C4-2B (cell line): ENCODE results near the gene SLC24A4.
A peak's percentile ranks its signal among the peaks of the same experiment; 100 is the strongest.

ENCODE experiments used
- H3K27ac ChIP-seq: fragments of 450-650 bp; 2 replicates; pipeline ENCODE4 v1.5.1; 2017
- ZFX ChIP-seq: fragments of 450-650 bp; IDR thresholded peaks from 2 replicates; pipeline ENCODE4 v1.6.1; 2017
- TF ChIP-seq, protein P1 (sequence below): fragments of 450-650 bp; conservative IDR thresholded peaks from 2 replicates; pipeline ENCODE4 v1.5.1; 2017; ENCODE audit warnings: mild to moderate bottlenecking

Gene SLC24A4

DNA sequence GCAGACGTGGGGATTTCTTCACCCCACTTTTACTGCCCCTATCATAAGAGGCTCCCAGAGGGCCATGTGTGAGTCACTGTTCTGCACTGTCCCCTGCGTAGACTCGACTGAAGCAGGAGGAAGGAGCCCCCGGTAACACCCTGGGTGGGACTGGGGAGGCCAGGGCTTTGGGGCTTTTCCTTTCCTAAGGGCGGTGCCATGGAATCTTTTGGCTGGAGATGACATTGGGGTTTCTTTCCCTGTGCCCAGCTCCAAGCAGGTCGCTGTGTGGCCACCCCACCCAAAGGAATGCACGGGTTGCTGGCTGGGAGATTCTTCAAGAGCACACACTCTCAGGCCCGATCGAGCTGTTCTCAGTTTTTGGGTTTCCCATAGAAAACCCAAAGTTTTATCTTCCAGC lies 128.3 kb downstream of the SLC24A4 start:
- no peak for TF ChIP-seq ZFX
- TF ChIP-seq, protein P1, sequence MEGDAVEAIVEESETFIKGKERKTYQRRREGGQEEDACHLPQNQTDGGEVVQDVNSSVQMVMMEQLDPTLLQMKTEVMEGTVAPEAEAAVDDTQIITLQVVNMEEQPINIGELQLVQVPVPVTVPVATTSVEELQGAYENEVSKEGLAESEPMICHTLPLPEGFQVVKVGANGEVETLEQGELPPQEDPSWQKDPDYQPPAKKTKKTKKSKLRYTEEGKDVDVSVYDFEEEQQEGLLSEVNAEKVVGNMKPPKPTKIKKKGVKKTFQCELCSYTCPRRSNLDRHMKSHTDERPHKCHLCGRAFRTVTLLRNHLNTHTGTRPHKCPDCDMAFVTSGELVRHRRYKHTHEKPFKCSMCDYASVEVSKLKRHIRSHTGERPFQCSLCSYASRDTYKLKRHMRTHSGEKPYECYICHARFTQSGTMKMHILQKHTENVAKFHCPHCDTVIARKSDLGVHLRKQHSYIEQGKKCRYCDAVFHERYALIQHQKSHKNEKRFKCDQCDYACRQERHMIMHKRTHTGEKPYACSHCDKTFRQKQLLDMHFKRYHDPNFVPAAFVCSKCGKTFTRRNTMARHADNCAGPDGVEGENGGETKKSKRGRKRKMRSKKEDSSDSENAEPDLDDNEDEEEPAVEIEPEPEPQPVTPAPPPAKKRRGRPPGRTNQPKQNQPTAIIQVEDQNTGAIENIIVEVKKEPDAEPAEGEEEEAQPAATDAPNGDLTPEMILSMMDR, result no peak
- H3K27ac ChIP-seq, result no peak overlapping the region

DNA sequence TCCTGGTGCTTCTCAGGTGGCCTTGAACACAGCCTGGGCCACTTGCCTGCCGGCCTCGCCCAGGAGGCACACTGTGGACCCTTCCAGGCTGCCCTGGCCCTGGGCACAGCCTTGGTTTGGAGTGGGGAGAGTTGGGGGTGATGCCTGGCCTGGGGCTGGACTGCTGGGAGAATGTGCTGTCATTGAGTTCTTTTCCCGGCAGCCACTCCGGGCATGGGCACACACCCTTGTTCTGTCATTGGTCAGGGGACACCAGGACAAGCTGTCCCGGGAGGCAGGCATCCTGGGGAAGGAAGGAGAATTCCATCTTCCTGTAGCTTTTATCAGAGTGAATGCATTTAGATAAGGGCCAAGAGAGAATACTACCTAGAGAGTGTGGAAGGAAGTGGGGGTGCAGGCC lies 128.8 kb downstream of the SLC24A4 start:
- TF ChIP-seq, protein P1, result no peak
- no peak for TF ChIP-seq ZFX
- no peak overlapping the region for H3K27ac ChIP-seq

DNA sequence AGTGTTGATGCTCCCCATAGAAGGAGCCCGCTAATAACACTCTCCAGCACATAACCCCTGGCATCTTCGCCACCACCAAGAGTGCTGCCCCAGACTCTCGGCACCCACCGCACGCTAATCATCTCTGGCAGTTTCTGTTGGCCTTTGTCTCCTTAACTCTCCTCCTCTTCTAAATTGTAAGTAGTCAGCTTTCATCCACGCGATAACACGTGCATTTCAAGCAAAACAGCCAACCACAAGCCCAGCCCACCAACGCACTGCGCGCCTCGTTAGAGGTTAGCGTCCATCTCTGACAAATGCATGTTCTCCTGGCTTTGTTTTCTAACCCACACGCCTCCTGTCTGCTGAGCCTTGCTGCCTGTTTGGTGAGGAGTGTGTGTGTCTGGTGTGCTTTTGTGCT lies 129.5 kb downstream of the SLC24A4 start:
- TF ChIP-seq ZFX, result no peak
- TF ChIP-seq, protein P1, result no peak
- no peak overlapping the region for H3K27ac ChIP-seq

DNA sequence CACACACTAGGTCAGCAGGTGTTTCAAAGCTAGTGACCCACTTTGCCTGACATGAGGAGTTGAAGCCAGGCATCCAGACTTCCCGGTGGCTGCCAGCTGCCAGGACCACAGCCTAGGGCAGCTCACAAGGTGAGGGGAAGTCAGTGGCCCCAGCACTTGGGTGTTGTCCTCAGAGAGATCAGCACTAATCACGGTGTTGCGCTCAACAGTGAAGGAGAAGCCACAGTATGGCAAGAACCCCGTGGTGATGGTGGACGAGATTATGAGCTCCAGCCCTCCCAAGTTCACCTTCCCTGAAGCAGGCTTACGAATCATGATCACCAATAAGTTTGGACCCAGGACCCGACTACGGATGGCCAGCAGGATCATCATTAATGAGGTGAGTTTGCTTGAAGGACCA lies 130.7 kb downstream of the SLC24A4 start:
- TF ChIP-seq, protein P1, result no peak
- TF ChIP-seq ZFX, result no peak

DNA sequence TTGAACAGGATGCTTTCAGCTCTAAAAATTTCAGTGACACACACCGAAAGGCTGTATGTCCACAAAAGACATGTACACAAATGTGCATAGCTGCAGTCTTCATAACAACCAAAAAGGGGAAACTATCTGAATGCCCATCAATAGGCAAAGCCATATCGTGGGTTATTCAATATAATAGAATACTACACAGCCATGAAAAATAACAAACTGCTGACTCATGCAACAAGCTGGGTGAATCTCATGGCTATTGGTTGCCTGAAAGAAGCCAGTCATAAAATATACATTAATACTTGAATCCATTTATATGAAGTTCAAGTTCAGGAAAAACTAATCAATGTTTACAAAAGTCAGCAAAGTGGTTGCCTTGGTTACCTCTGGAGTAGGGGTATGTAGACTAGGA lies 132.3 kb downstream of the SLC24A4 start:
- H3K27ac ChIP-seq, result no peak overlapping the region
- TF ChIP-seq ZFX, result no peak
- TF ChIP-seq, protein P1, result no peak

More for the DNA sequence above, 130.7 kb downstream of the SLC24A4 start:
- no peak overlapping the region for H3K27ac ChIP-seq

DNA sequence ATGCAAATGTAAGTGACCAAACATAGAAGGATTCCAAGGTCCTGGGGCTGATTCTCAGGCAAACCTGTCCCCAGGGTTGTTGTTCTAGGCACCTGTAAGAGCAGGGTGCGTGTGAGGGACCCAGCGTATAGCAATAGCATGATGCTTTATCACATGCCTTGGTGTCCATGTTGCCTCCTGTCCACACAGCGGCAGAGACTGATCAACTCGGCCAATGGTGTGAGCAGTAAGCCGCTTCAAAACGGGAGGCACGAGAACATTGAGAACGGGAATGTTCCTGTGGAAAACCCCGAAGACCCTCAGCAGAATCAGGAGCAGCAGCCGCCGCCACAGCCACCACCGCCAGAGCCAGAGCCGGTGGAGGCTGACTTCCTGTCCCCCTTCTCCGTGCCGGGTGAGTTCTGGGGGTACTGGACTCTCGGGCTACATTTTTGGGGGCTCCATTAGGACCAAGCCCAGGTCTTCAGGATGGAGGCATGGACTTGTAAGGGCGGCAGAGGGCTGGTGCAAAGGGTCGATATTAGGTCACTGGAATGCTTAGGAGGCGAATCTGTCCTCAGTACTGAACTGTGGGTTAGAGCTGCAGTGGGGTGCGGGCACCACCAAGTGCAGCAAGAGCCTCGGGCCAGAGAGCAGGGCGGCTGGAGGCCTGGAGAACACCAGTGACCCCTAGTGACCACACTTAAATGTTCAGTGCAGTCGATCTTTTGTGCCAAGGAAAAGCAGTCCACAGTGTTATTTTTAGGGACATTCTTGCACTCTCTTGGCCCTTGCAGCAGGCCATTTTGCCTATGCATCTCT lies 133.4 kb downstream of the SLC24A4 start:
- no peak overlapping the region for H3K27ac ChIP-seq
- TF ChIP-seq, protein P1, result peak; percentile 86
- TF ChIP-seq ZFX, result no peak

DNA sequence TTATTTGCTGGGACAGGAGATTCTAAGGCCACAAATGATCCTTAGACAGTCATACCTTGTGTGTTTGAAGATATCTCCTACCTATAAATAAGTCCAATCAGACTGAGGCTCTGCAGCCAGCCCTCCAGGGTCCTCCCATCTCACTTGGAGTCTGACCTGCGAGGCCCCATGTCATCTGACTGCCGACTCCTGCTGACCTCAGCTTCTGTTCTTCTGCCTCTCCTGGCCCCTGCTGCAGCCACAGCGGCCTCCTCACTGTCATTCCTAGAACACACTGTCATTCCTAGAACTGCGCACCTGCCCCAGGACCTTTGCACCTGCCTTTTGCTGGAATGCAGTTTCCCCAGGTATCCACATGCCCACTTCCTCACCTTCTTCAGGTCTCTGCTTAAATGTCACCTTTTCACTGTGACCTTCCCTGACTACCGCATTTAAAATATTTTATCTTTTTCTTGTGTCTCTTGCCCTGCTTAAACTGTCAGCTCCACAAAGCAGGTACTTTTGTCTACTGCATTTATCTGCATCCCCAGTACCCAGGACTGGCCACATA lies 134.1 kb downstream of the SLC24A4 start:
- H3K27ac ChIP-seq, result no peak overlapping the region
- no peak for TF ChIP-seq ZFX
- TF ChIP-seq, protein P1, result peak; percentile 43; the same call in 1 of the 2 replicates
